Measurements from ENCODE around the gene RGPD6. TPM values are rescaled to one million over a fixed set of nuclear protein-coding genes. Genes with fewer than 3 reads are reported as not detected.
"Not testable (repeated sequence)": the region's sequence is repeated elsewhere in the genome, so short reads cannot be mapped to it uniquely, and the experiment has no call there.

RGPD6 gene
- 2.0 and 6.1 TPM in 2 replicates for polyA plus RNA-seq (2012; rRNA removed)
- polyA plus RNA-seq (2012; cell fraction: cytosol; rRNA removed) = 3.8 and 4.3 TPM in 2 replicates
- 6.8 and 27.3 TPM in 2 replicates for polyA plus RNA-seq (2012; cell fraction: nucleus; rRNA removed)

GRCh38 chr2:110576763-110577416, at the start of gene RGPD6:
Gene RGPD6, minus strand, starts transcription at chr2:110577222. Its CDS starts 198 bp downstream, at chr2:110577024.
- no CpG with 5 or more reads among the region's 70 CpGs for WGBS (ENCODE audit: low lambda C conversion rate)
- H3K4me2 ChIP-seq; H3K36me3 ChIP-seq (replicated peaks in 1 of 2; ENCODE audit: control insufficient read depth in 1 of 2, insufficient read depth in 2 of 2, low read length in 1 of 2); H4K20me1 ChIP-seq (ENCODE audit: insufficient read depth); H3K27me3 ChIP-seq (ENCODE audit: insufficient read depth); POLR2A ChIA-PET; CTCF ChIA-PET; H3F3A ChIP-seq (replicated peaks; ENCODE audit: insufficient read depth); H3K27ac ChIP-seq (ENCODE audit: low read depth in 2 of 2, low read length in 1 of 2); H3K79me2 ChIP-seq (ENCODE audit: insufficient read depth); H3K9ac ChIP-seq; DNase-seq; H3K9me3 ChIP-seq; H3K4me3 ChIP-seq (ENCODE audit: low read depth in 2 of 2, low read length in 1 of 2); H3K4me1 ChIP-seq (ENCODE audit: control insufficient read depth in 1 of 2, insufficient read depth in 2 of 2, low read depth in 1 of 2, low read length in 1 of 2); H2AFZ ChIP-seq (ENCODE audit: low read depth); H3K9me2 ChIP-seq: not testable (repeated sequence)

- H3K9me2 ChIP-seq; CTCF ChIA-PET; H3K4me2 ChIP-seq; H3K4me3 ChIP-seq (ENCODE audit: low read depth in 2 of 2, low read length in 1 of 2); H3K9me3 ChIP-seq; H3K79me2 ChIP-seq (ENCODE audit: insufficient read depth); H4K20me1 ChIP-seq (ENCODE audit: insufficient read depth); H3K9ac ChIP-seq; H3K36me3 ChIP-seq (replicated peaks in 1 of 2; ENCODE audit: control insufficient read depth in 1 of 2, insufficient read depth in 2 of 2, low read length in 1 of 2); H3F3A ChIP-seq (replicated peaks; ENCODE audit: insufficient read depth); H3K4me1 ChIP-seq (ENCODE audit: control insufficient read depth in 1 of 2, insufficient read depth in 2 of 2, low read depth in 1 of 2, low read length in 1 of 2); DNase-seq; H2AFZ ChIP-seq (ENCODE audit: low read depth); H3K27ac ChIP-seq (ENCODE audit: low read depth in 2 of 2, low read length in 1 of 2); POLR2A ChIA-PET; H3K27me3 ChIP-seq (ENCODE audit: insufficient read depth): not testable (repeated sequence)
- 80% methylated on average over 2 of the region's 9 CpGs for WGBS (ENCODE audit: low lambda C conversion rate)
Measured at GRCh38 chr2:110619326-110619939, 42.4 kb upstream of the RGPD6 start.

GRCh38 chr2:110613927-110614326, 36.9 kb upstream of the RGPD6 start:
- H3K4me3 ChIP-seq (ENCODE audit: low read depth in 2 of 2, low read length in 1 of 2); H3K9ac ChIP-seq; H3K27ac ChIP-seq (ENCODE audit: low read depth in 2 of 2, low read length in 1 of 2); H3F3A ChIP-seq (replicated peaks; ENCODE audit: insufficient read depth); H3K36me3 ChIP-seq (replicated peaks in 1 of 2; ENCODE audit: control insufficient read depth in 1 of 2, insufficient read depth in 2 of 2, low read length in 1 of 2); H2AFZ ChIP-seq (ENCODE audit: low read depth); H3K4me1 ChIP-seq (ENCODE audit: control insufficient read depth in 1 of 2, insufficient read depth in 2 of 2, low read depth in 1 of 2, low read length in 1 of 2); H3K9me2 ChIP-seq; DNase-seq; H3K9me3 ChIP-seq; H3K27me3 ChIP-seq (ENCODE audit: insufficient read depth); H4K20me1 ChIP-seq (ENCODE audit: insufficient read depth); POLR2A ChIA-PET; H3K79me2 ChIP-seq (ENCODE audit: insufficient read depth); H3K4me2 ChIP-seq; CTCF ChIA-PET: not testable (repeated sequence)
- no CpG with 5 or more reads among the region's 1 CpG for WGBS (ENCODE audit: low lambda C conversion rate)

- H2AFZ ChIP-seq (ENCODE audit: low read depth); H3K9ac ChIP-seq; H3K27ac ChIP-seq (ENCODE audit: low read depth in 2 of 2, low read length in 1 of 2); H3K4me2 ChIP-seq; H3F3A ChIP-seq (replicated peaks; ENCODE audit: insufficient read depth); H3K36me3 ChIP-seq (replicated peaks in 1 of 2; ENCODE audit: control insufficient read depth in 1 of 2, insufficient read depth in 2 of 2, low read length in 1 of 2); DNase-seq; H3K4me1 ChIP-seq (ENCODE audit: control insufficient read depth in 1 of 2, insufficient read depth in 2 of 2, low read depth in 1 of 2, low read length in 1 of 2); POLR2A ChIA-PET; H3K79me2 ChIP-seq (ENCODE audit: insufficient read depth); H3K27me3 ChIP-seq (ENCODE audit: insufficient read depth); H3K9me3 ChIP-seq; H3K9me2 ChIP-seq; CTCF ChIA-PET; H4K20me1 ChIP-seq (ENCODE audit: insufficient read depth): not testable (repeated sequence)
- WGBS (ENCODE audit: low lambda C conversion rate) = 0% methylated on average over 7 of the region's 94 CpGs
- H3K4me3 ChIP-seq (ENCODE audit: low read depth in 2 of 2, low read length in 1 of 2) = peak overlapping the region in 1 of 2 experiments; percentile 25; a peak in 1 of 4 replicates
Measured at GRCh38 chr2:110610613-110611250, 33.7 kb upstream of the RGPD6 start.

- POLR2A ChIA-PET; H3K4me3 ChIP-seq (ENCODE audit: low read depth in 2 of 2, low read length in 1 of 2); DNase-seq; H3K36me3 ChIP-seq (replicated peaks in 1 of 2; ENCODE audit: control insufficient read depth in 1 of 2, insufficient read depth in 2 of 2, low read length in 1 of 2); H3K27ac ChIP-seq (ENCODE audit: low read depth in 2 of 2, low read length in 1 of 2); H3K9me3 ChIP-seq; H3K27me3 ChIP-seq (ENCODE audit: insufficient read depth); H3K4me1 ChIP-seq (ENCODE audit: control insufficient read depth in 1 of 2, insufficient read depth in 2 of 2, low read depth in 1 of 2, low read length in 1 of 2); H3K4me2 ChIP-seq; H3K9ac ChIP-seq; CTCF ChIA-PET; H3F3A ChIP-seq (replicated peaks; ENCODE audit: insufficient read depth); H2AFZ ChIP-seq (ENCODE audit: low read depth); H3K79me2 ChIP-seq (ENCODE audit: insufficient read depth); H4K20me1 ChIP-seq (ENCODE audit: insufficient read depth); H3K9me2 ChIP-seq: not testable (repeated sequence)
- WGBS (ENCODE audit: low lambda C conversion rate) = no CpG with 5 or more reads among the region's 45 CpGs
Measured at GRCh38 chr2:110609843-110610612, 33.0 kb upstream of the RGPD6 start.

GRCh38 chr2:110608788-110609502, 31.9 kb upstream of the RGPD6 start:
- H3K9me2 ChIP-seq; H3K27me3 ChIP-seq (ENCODE audit: insufficient read depth); H3K4me2 ChIP-seq; H3K9me3 ChIP-seq; H3K4me3 ChIP-seq (ENCODE audit: low read depth in 2 of 2, low read length in 1 of 2); H3K4me1 ChIP-seq (ENCODE audit: control insufficient read depth in 1 of 2, insufficient read depth in 2 of 2, low read depth in 1 of 2, low read length in 1 of 2); H3F3A ChIP-seq (replicated peaks; ENCODE audit: insufficient read depth); H3K36me3 ChIP-seq (replicated peaks in 1 of 2; ENCODE audit: control insufficient read depth in 1 of 2, insufficient read depth in 2 of 2, low read length in 1 of 2); H2AFZ ChIP-seq (ENCODE audit: low read depth); DNase-seq; POLR2A ChIA-PET; H3K79me2 ChIP-seq (ENCODE audit: insufficient read depth); H3K27ac ChIP-seq (ENCODE audit: low read depth in 2 of 2, low read length in 1 of 2); H3K9ac ChIP-seq; H4K20me1 ChIP-seq (ENCODE audit: insufficient read depth); CTCF ChIA-PET: not testable (repeated sequence)
- WGBS (ENCODE audit: low lambda C conversion rate) = no CpG with 5 or more reads among the region's 8 CpGs
